DND-41 (cell line): Measurements from ENCODE around the gene CRY1.
A peak's percentile ranks its signal among the peaks of the same experiment; 100 is the strongest.

Experiments used
- ATAC-seq: fragments of 200-7000 bp; cut with Tn5 transposase; 3 replicates; pipeline ENCODE4 v1.9.1; 2021; ENCODE audit warnings: low read depth; ENCODE audit not compliant: insufficient read depth
- DNase-seq: peaks from one replicate; pipeline ENCODE4 v3.0.0-alpha.2; 2020
- H2AFZ ChIP-seq: 2 replicates; pipeline ENCODE4 v1.6.0; 2012; ENCODE audit warnings: low read depth, low read length
- H3K27ac ChIP-seq: 2 replicates; pipeline ENCODE4 v1.5.1; 2012; ENCODE audit warnings: low read length, inconsistent platforms
- H3K27me3 ChIP-seq: fragments of 200-600 bp; sonication (generic); 2 replicates; pipeline ENCODE4 v1.6.0; 2012; ENCODE audit warnings: low read length, mild to moderate bottlenecking, inconsistent platforms; ENCODE audit not compliant: insufficient read depth, poor library complexity
- H3K36me3 ChIP-seq: 2 replicates; pipeline ENCODE4 v1.5.1; 2012; ENCODE audit warnings: low read length, inconsistent platforms; ENCODE audit not compliant: insufficient read depth
- H3K4me1 ChIP-seq: 2 replicates; pipeline ENCODE4 v1.5.1; 2012; ENCODE audit warnings: mild to moderate bottlenecking, low read length; ENCODE audit not compliant: insufficient read depth
- H3K4me2 ChIP-seq: 2 replicates; pipeline ENCODE4 v1.6.0; 2012; ENCODE audit warnings: mild to moderate bottlenecking, moderate library complexity, low read length, inconsistent platforms; ENCODE audit not compliant: insufficient read depth
- H3K4me3 ChIP-seq, 2 experiments: fragments of 200-600 bp in 1 of 2; shearing (Covaris generic) in 1 of 2; 2 replicates each; pipeline ENCODE4 v1.5.1; 2012 to 2016; ENCODE audit warnings: inconsistent platforms in 2 of 2, low read length in 2 of 2, mild to moderate bottlenecking in 2 of 2, low read depth in 1 of 2, moderate library complexity in 1 of 2
- H3K79me2 ChIP-seq: 2 replicates; pipeline ENCODE4 v1.6.0; 2012; ENCODE audit warnings: low read length, inconsistent platforms; ENCODE audit not compliant: insufficient read depth
- H3K9ac ChIP-seq: 2 replicates; pipeline ENCODE4 v1.6.0; 2012; ENCODE audit warnings: low read depth, mild to moderate bottlenecking, inconsistent platforms, low read length, moderate library complexity
- H3K9me3 ChIP-seq: 2 replicates; pipeline ENCODE4 v1.5.1; 2012; ENCODE audit warnings: low read length, moderate library complexity, mild to moderate bottlenecking, inconsistent platforms; ENCODE audit not compliant: insufficient read depth, severe bottlenecking
- H4K20me1 ChIP-seq: 2 replicates; pipeline ENCODE4 v1.6.0; 2012; ENCODE audit warnings: low read length; ENCODE audit not compliant: insufficient read depth
- CTCF ChIP-seq: IDR thresholded peaks from 2 replicates; pipeline ENCODE4 v1.5.1; 2012; ENCODE audit warnings: borderline replicate concordance, low read length, moderate library complexity, mild to moderate bottlenecking; ENCODE audit not compliant: poor library complexity, severe bottlenecking; ENCODE audit errors: extremely low read depth
- EZH2 ChIP-seq: IDR thresholded peaks from 3 replicates; pipeline ENCODE4 v1.6.1; 2012; ENCODE audit warnings: borderline replicate concordance, low read depth, mild to moderate bottlenecking, moderate library complexity, low read length, inconsistent platforms; ENCODE audit not compliant: severe bottlenecking

Gene CRY1

GRCh38 chr12:107127482-107128430 is 34.4 kb upstream of the CRY1 start:
- no peaks in the 10 kb centered on the region for H3K27me3 ChIP-seq
- H3K9me3 ChIP-seq = no peaks in the 10 kb centered on the region
- H3K4me3 ChIP-seq = no peak overlapping the region
- H3K4me1 ChIP-seq = no peaks in the 10 kb centered on the region
- H3K36me3 ChIP-seq = no peaks in the 10 kb centered on the region
- no peak overlapping the region for H3K9ac ChIP-seq
- no peaks in the 10 kb centered on the region for H4K20me1 ChIP-seq
- no peak overlapping the region for H2AFZ ChIP-seq
- H3K79me2 ChIP-seq = no peaks in the 10 kb centered on the region
- no peak for TF ChIP-seq EZH2
- TF ChIP-seq CTCF = no peak
- DNase-seq (no peak), ATAC-seq (no peak)
- no peak overlapping the region for H3K27ac ChIP-seq
- no peak overlapping the region for H3K4me2 ChIP-seq

GRCh38 chr12:107126796-107127481 is 33.6 kb upstream of the CRY1 start:
- Histone ChIP-seq H3K9me3 (no peaks in the 10 kb centered on the region), H3K4me1 (no peaks in the 10 kb centered on the region), H2AFZ (no peak overlapping the region), H3K36me3 (no peaks in the 10 kb centered on the region), H3K4me2 (no peak overlapping the region), H3K9ac (no peak overlapping the region), H3K4me3 (no peak overlapping the region), H3K27ac (no peak overlapping the region), H3K79me2 (no peaks in the 10 kb centered on the region), H4K20me1 (no peaks in the 10 kb centered on the region), H3K27me3 (peaks cover 4% of the 10 kb centered on the region)
- ATAC-seq = no peak
- DNase-seq = no peak
- TF ChIP-seq CTCF = peak; percentile 26
- no peak for TF ChIP-seq EZH2

- no peak overlapping the region for H2AFZ ChIP-seq
- no peak for DNase-seq
Measured at GRCh38 chr12:107125833-107126232, 32.5 kb upstream of the CRY1 start.

More at GRCh38 chr12:107125833-107126232, 32.5 kb upstream of the CRY1 start:
- H3K79me2 ChIP-seq = no peaks in the 10 kb centered on the region
- H3K27me3 ChIP-seq = peaks cover 6% of the 10 kb centered on the region
- ATAC-seq = no peak
- H4K20me1 ChIP-seq = no peaks in the 10 kb centered on the region
- H3K4me2 ChIP-seq = no peak overlapping the region
- no peak overlapping the region for H3K9ac ChIP-seq
- no peaks in the 10 kb centered on the region for H3K9me3 ChIP-seq
- no peaks in the 10 kb centered on the region for H3K36me3 ChIP-seq
- H3K4me3 ChIP-seq = no peak overlapping the region
- TF ChIP-seq EZH2 (no peak), CTCF (no peak)
- no peaks in the 10 kb centered on the region for H3K4me1 ChIP-seq
- H3K27ac ChIP-seq = no peak overlapping the region
